ENCODE results near the gene TOP2B. TPM values are rescaled to one million over a fixed set of nuclear protein-coding genes. Genes with fewer than 3 reads are reported as not detected.
A peak's percentile ranks its signal among the peaks of the same experiment; 100 is the strongest.

Gene TOP2B
- 40.0 and 49.7 TPM in 2 replicates for total RNA-seq (2014; rRNA removed; shearing (Covaris generic); ENCODE audit: low replicate concordance)

GRCh38 chr3:25664812-25665314 is at the start of gene TOP2B:
Gene TOP2B (minus strand): TSS chr3:25664907. CDS start chr3:25664297, 610 bp downstream.
- DNase-seq (ENCODE audit: low read depth): peak; percentile 94
- in situ Hi-C loops (cut with HindIII; ENCODE audit: low pct_unique_long_range_greater_than_20kb, low sequenced_read_pairs): no loop called here

GRCh38 chr3:25713341-25713985 is 48.8 kb upstream of the TOP2B start:
- no peak for DNase-seq (ENCODE audit: low read depth)
- in situ Hi-C loops (cut with HindIII; ENCODE audit: low pct_unique_long_range_greater_than_20kb, low sequenced_read_pairs): no loop called here

- in situ Hi-C loops (cut with HindIII; ENCODE audit: low pct_unique_long_range_greater_than_20kb, low sequenced_read_pairs): no loop called here
Observed at GRCh38 chr3:25711090-25711489, 46.4 kb upstream of the TOP2B start.

GRCh38 chr3:25708036-25708435 is 43.3 kb upstream of the TOP2B start:
- in situ Hi-C loops (cut with HindIII; ENCODE audit: low pct_unique_long_range_greater_than_20kb, low sequenced_read_pairs): no loop called here
- no peak for DNase-seq (ENCODE audit: low read depth)

More at GRCh38 chr3:25711090-25711489, 46.4 kb upstream of the TOP2B start:
- no peak for DNase-seq (ENCODE audit: low read depth)

GRCh38 chr3:25707268-25707926 is 42.7 kb upstream of the TOP2B start:
- in situ Hi-C loops (cut with HindIII; ENCODE audit: low pct_unique_long_range_greater_than_20kb, low sequenced_read_pairs): no loop called here

GRCh38 chr3:25706213-25706612 is 41.5 kb upstream of the TOP2B start:
- in situ Hi-C loops (cut with HindIII; ENCODE audit: low pct_unique_long_range_greater_than_20kb, low sequenced_read_pairs): no loop called here

More at GRCh38 chr3:25707268-25707926, 42.7 kb upstream of the TOP2B start:
- DNase-seq (ENCODE audit: low read depth): no peak

GRCh38 chr3:25697553-25697952 is 32.8 kb upstream of the TOP2B start:
- DNase-seq (ENCODE audit: low read depth): no peak

More at GRCh38 chr3:25706213-25706612, 41.5 kb upstream of the TOP2B start:
- no peak for DNase-seq (ENCODE audit: low read depth)

GRCh38 chr3:25695731-25696420 is 31.2 kb upstream of the TOP2B start:
- no peak for DNase-seq (ENCODE audit: low read depth)
- in situ Hi-C loops (cut with HindIII; ENCODE audit: low pct_unique_long_range_greater_than_20kb, low sequenced_read_pairs): no loop called here

More at GRCh38 chr3:25697553-25697952, 32.8 kb upstream of the TOP2B start:
- in situ Hi-C loops (cut with HindIII; ENCODE audit: low pct_unique_long_range_greater_than_20kb, low sequenced_read_pairs): no loop called here

- DNase-seq (ENCODE audit: low read depth): no peak
- in situ Hi-C loops (cut with HindIII; ENCODE audit: low pct_unique_long_range_greater_than_20kb, low sequenced_read_pairs): no loop called here
Observed at GRCh38 chr3:25693238-25693637, 28.5 kb upstream of the TOP2B start.

- in situ Hi-C loops (cut with HindIII; ENCODE audit: low pct_unique_long_range_greater_than_20kb, low sequenced_read_pairs): no loop called here
- DNase-seq (ENCODE audit: low read depth): no peak
Observed at GRCh38 chr3:25692341-25692740, 27.6 kb upstream of the TOP2B start.

GRCh38 chr3:25690768-25691533 is 26.2 kb upstream of the TOP2B start:
- in situ Hi-C loops (cut with HindIII; ENCODE audit: low pct_unique_long_range_greater_than_20kb, low sequenced_read_pairs): no loop called here
- no peak for DNase-seq (ENCODE audit: low read depth)

- DNase-seq (ENCODE audit: low read depth): no peak
- in situ Hi-C loops (cut with HindIII; ENCODE audit: low pct_unique_long_range_greater_than_20kb, low sequenced_read_pairs): no loop called here
Observed at GRCh38 chr3:25689226-25689625, 24.5 kb upstream of the TOP2B start.

- no peak for DNase-seq (ENCODE audit: low read depth)
- in situ Hi-C loops (cut with HindIII; ENCODE audit: low pct_unique_long_range_greater_than_20kb, low sequenced_read_pairs): no loop called here
Observed at GRCh38 chr3:25687742-25688141, 23.0 kb upstream of the TOP2B start.

- in situ Hi-C loops (cut with HindIII; ENCODE audit: low pct_unique_long_range_greater_than_20kb, low sequenced_read_pairs): no loop called here
- no peak for DNase-seq (ENCODE audit: low read depth)
Observed at GRCh38 chr3:25686766-25687165, 22.1 kb upstream of the TOP2B start.

GRCh38 chr3:25683882-25684281 is 19.2 kb upstream of the TOP2B start:
- DNase-seq (ENCODE audit: low read depth): no peak
- in situ Hi-C loops (cut with HindIII; ENCODE audit: low pct_unique_long_range_greater_than_20kb, low sequenced_read_pairs): no loop called here

- no peak for DNase-seq (ENCODE audit: low read depth)
- in situ Hi-C loops (cut with HindIII; ENCODE audit: low pct_unique_long_range_greater_than_20kb, low sequenced_read_pairs): no loop called here
Observed at GRCh38 chr3:25683410-25683809, 18.7 kb upstream of the TOP2B start.

- in situ Hi-C loops (cut with HindIII; ENCODE audit: low pct_unique_long_range_greater_than_20kb, low sequenced_read_pairs): no loop called here
- no peak for DNase-seq (ENCODE audit: low read depth)
Observed at GRCh38 chr3:25679642-25680302, 15.1 kb upstream of the TOP2B start.

GRCh38 chr3:25679166-25679565 is 14.5 kb upstream of the TOP2B start:
- in situ Hi-C loops (cut with HindIII; ENCODE audit: low pct_unique_long_range_greater_than_20kb, low sequenced_read_pairs): no loop called here
- no peak for DNase-seq (ENCODE audit: low read depth)

Data from Caki2 (cell line).